ENCODE data around the gene ADGRB3.

- TF ChIP-seq CTCF (conservative IDR thresholded peaks at IDR 0.05; ENCODE audit: low read depth, low read length) (no peak), EZH2 (IDR thresholded peaks at IDR 0.05; ENCODE audit: borderline replicate concordance, low read depth, low read length, poor library complexity, severe bottlenecking) (no peak)
These were observed 16.2 kb downstream of the ADGRB3 start for GRCh38 chr6:68651011-68651985.

Data from A673 (cell line).